Measurements from ENCODE around the gene PHF2.

DNA sequence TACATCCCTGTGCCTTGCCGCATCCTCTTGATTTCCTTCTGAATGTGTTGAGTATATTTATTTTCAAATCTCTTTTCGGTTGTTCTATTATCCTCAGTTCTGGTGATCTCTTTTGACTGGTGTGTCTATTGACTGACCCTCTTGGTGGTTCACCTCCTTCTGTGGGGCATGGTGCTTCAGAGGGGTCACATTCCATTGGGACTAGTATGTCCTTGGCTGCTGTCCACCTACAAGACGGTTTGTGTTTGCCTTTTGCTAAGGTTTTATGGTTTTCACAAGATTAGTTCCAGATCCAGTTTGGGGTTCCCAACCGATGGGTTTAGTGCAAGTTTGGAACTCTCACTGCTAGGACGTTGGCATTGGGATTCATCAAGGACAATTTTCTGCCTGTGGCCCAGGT lies 66.6 kb downstream of the PHF2 start:
- TF ChIP-seq POLR2A (IDR thresholded peaks at IDR 0.05): no peak
- TF ChIP-seq CTCF (IDR thresholded peaks at IDR 0.05): no peak

Measured in body of pancreas (tissue), 4 donors.